Peyer's patch (tissue), 4 donors: Measurements from ENCODE around the gene GATAD2B. TPM values are rescaled to one million over a fixed set of nuclear protein-coding genes. Genes with fewer than 3 reads are reported as not detected.

Experiments
- DNase-seq, 3 donors: peaks; one replicate each; pipeline ENCODE4 v3.0.0-alpha.2; 2017 to 2019
- H3K27ac ChIP-seq, 4 donors: fragments of 200-600 bp; sonication (generic); one replicate each; pipeline ENCODE4 v1.5.1; 2016 to 2019
- H3K27me3 ChIP-seq, 2 donors: fragments of 200-600 bp; sonication (generic); one replicate each; pipeline ENCODE4 v1.5.1; 2019
- H3K36me3 ChIP-seq, 3 donors: fragments of 200-600 bp; sonication (generic); one replicate each; pipeline ENCODE4 v1.5.1; 2016 to 2019
- H3K4me1 ChIP-seq, 4 donors: fragments of 200-600 bp; sonication (generic); one replicate each; pipeline ENCODE4 v1.5.1; 2016 to 2019
- H3K4me3 ChIP-seq, 4 donors: fragments of 200-600 bp; sonication (generic); 1 replicate in 3 of 4; 2 replicates in 1 of 4; pipeline ENCODE4 v1.5.1; 2016 to 2019; ENCODE audit warnings: mild to moderate bottlenecking in 1 of 4
- H3K9me3 ChIP-seq, 4 donors: fragments of 200-600 bp; sonication (generic); one replicate each; pipeline ENCODE4 v1.5.1; 2016 to 2019; ENCODE audit warnings: mild to moderate bottlenecking in 1 of 4
- POLR2A ChIP-seq, 2 donors: fragments of 450-650 bp; IDR thresholded peaks; one replicate each; pipeline ENCODE4 v1.5.1; 2017; ENCODE audit warnings: antibody characterized with exemption in 2 of 2, mild to moderate bottlenecking in 2 of 2, moderate library complexity in 2 of 2
- total RNA-seq, 4 donors: library from RNA; depleted of rRNA; stranded (reverse); fragments of >200 nt; gene quantifications; one replicate each; pipeline ENCODE4 v1.1.0, GENCODE V29; 2016
- TF ChIP-seq, protein P1 (sequence below), 6 experiments: fragments of 450-650 bp in 4 of 6; fragments of 200-600 bp in 2 of 6; sonication (generic) in 1 of 6; IDR thresholded peaks; one replicate each; pipeline ENCODE4 v1.5.1; 2017 to 2019; ENCODE audit warnings: antibody characterized with exemption in 6 of 6, mild to moderate bottlenecking in 3 of 6, moderate library complexity in 1 of 6

GATAD2B gene
- total RNA-seq, 4 donors from 2014 or later, result 22.3 to 65.2 (median 24.7) TPM

DNA sequence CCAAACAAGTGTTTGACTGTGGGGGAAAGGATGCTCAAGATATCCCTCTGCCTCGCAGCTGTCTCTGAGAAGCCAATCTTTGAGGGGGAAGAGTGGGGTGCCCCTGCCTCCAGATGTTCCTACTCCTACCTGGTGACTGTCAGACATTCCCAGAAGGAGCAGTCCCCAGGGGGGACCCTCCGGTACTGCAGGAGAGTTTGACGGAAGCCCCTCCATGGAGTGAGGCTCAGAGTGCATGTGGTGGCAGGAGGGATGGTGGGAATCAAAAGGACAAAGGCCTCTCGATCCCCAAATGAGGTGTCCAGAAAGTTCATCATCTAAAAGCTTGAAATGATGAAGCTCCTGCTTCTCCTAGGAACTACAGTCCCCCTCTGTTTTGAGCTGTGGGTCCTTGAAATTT lies 142.2 kb downstream of the GATAD2B start:
- H3K36me3 ChIP-seq, result no peaks in the 10 kb centered on the region
- H3K27me3 ChIP-seq, result no peaks in the 10 kb centered on the region
- no peaks in the 10 kb centered on the region for H3K9me3 ChIP-seq
- DNase-seq, result no peak
- H3K27ac ChIP-seq, result no peak overlapping the region
- TF ChIP-seq, protein P1, sequence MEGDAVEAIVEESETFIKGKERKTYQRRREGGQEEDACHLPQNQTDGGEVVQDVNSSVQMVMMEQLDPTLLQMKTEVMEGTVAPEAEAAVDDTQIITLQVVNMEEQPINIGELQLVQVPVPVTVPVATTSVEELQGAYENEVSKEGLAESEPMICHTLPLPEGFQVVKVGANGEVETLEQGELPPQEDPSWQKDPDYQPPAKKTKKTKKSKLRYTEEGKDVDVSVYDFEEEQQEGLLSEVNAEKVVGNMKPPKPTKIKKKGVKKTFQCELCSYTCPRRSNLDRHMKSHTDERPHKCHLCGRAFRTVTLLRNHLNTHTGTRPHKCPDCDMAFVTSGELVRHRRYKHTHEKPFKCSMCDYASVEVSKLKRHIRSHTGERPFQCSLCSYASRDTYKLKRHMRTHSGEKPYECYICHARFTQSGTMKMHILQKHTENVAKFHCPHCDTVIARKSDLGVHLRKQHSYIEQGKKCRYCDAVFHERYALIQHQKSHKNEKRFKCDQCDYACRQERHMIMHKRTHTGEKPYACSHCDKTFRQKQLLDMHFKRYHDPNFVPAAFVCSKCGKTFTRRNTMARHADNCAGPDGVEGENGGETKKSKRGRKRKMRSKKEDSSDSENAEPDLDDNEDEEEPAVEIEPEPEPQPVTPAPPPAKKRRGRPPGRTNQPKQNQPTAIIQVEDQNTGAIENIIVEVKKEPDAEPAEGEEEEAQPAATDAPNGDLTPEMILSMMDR (IDR thresholded peaks at IDR 0.05), result no peak
- TF ChIP-seq POLR2A (IDR thresholded peaks at IDR 0.05), result no peak
- no peak overlapping the region for H3K4me3 ChIP-seq
- H3K4me1 ChIP-seq, result peaks cover 3 to 19% (median 5%) of the 10 kb centered on the region in 4 donors

GRCh38 chr1:153779781-153780541 lies 142.8 kb downstream of the GATAD2B start:
- no peak for DNase-seq
- Histone ChIP-seq H3K36me3 (no peaks in the 10 kb centered on the region), H3K4me1 (peaks cover 3 to 21% (median 7%) of the 10 kb centered on the region in 4 donors), H3K4me3 (no peak overlapping the region), H3K27me3 (no peaks in the 10 kb centered on the region), H3K9me3 (no peaks in the 10 kb centered on the region), H3K27ac (no peak overlapping the region)
- TF ChIP-seq POLR2A (IDR thresholded peaks at IDR 0.05), result no peak
- TF ChIP-seq, protein P1 (IDR thresholded peaks at IDR 0.05), result no peak

DNA sequence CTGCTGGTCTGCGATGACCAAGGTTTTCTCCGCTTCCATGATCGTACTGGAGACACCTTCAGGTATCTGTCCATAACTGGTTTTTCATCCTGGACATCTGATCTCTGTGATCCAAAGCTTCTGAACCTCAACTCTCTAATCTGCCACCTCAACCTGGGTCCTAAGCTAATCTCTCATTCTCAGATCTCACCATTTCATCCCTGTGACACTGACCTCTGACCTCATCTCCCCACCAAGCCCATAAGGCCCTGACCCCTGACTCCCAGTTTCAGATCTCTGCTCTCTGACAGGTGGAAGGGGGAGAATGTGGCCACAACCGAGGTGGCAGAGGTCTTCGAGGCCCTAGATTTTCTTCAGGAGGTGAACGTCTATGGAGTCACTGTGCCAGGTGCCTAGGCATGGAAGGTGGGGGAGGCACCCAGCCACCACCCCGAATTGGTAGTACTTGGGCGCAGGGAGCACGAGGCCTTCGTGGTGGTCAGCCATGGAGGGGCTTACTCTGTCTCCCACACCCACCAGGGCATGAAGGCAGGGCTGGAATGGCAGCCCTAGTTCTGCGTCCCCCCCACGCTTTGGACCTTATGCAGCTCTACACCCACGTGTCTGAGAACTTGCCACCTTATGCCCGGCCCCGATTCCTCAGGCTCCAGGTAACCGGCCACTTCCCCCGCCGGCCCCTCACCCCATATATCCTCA lies 143.8 kb downstream of the GATAD2B start:
- no peak overlapping the region for H3K4me3 ChIP-seq
- H3K36me3 ChIP-seq, result no peaks in the 10 kb centered on the region
- no peak for TF ChIP-seq POLR2A (IDR thresholded peaks at IDR 0.05)
- TF ChIP-seq, protein P1 (IDR thresholded peaks at IDR 0.05), result no peak
- H3K27me3 ChIP-seq, result no peaks in the 10 kb centered on the region
- peaks cover 3 to 24% (median 11%) of the 10 kb centered on the region in 4 donors for H3K4me1 ChIP-seq
- no peaks in the 10 kb centered on the region for H3K9me3 ChIP-seq
- no peak for DNase-seq
- no peak overlapping the region for H3K27ac ChIP-seq

GRCh38 chr1:153778051-153778823 lies 144.5 kb downstream of the GATAD2B start:
- peaks cover 0 to 2% (median 0%) of the 10 kb centered on the region in 3 donors for H3K36me3 ChIP-seq
- H3K4me1 ChIP-seq, result peaks cover 3 to 22% (median 11%) of the 10 kb centered on the region in 4 donors
- H3K27me3 ChIP-seq, result no peaks in the 10 kb centered on the region
- no peak for TF ChIP-seq POLR2A (IDR thresholded peaks at IDR 0.05)
- TF ChIP-seq, protein P1 (IDR thresholded peaks at IDR 0.05), result no peak
- H3K9me3 ChIP-seq, result no peaks in the 10 kb centered on the region
- no peak for DNase-seq
- no peak overlapping the region for H3K27ac ChIP-seq
- no peak overlapping the region for H3K4me3 ChIP-seq

DNA sequence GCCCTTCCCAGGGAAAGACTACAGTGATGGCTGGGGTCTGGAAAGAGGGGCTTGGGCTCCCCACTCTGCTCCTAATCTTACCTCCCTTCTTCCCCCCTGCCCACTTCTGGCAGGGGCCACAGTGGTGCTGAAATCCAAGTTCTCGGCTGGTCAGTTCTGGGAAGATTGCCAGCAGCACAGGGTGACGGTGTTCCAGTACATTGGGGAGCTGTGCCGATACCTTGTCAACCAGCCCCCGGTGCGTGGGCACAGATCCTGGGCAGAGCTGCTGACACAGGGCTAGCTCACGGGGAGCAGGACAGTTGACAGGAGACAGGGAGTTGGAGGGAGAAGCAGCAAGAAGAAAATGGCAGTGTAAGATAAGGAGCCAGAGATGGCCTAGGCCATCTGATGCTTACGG lies 145.1 kb downstream of the GATAD2B start:
- DNase-seq, result no peak
- Histone ChIP-seq H3K36me3 (peaks cover 0 to 6% (median 0%) of the 10 kb centered on the region in 3 donors), H3K4me1 (peaks cover 3 to 22% (median 11%) of the 10 kb centered on the region in 4 donors), H3K27ac (no peak overlapping the region), H3K27me3 (no peaks in the 10 kb centered on the region), H3K9me3 (no peaks in the 10 kb centered on the region), H3K4me3 (no peak overlapping the region)
- no peak for TF ChIP-seq POLR2A (IDR thresholded peaks at IDR 0.05)
- TF ChIP-seq, protein P1 (IDR thresholded peaks at IDR 0.05), result no peak
